Upper lobe of left lung (tissue), 4 donors: ENCODE measurements around the gene PCNX3.

Experiments
- CTCF ChIP-seq, 6 experiments: fragments of 450-650 bp in 4 of 6; fragments of 200-600 bp in 2 of 6; sonication (generic) in 2 of 6; IDR thresholded peaks; one replicate each; pipeline ENCODE4 v1.5.1; 2016 to 2019; ENCODE audit warnings: antibody characterized with exemption in 6 of 6
- EP300 ChIP-seq, 4 donors: sonication (generic); formaldehyde crosslinking; IDR thresholded peaks; one replicate each; pipeline ENCODE4 v1.5.1; 2017; ENCODE audit warnings: antibody characterized with exemption in 4 of 4, control low read depth in 2 of 4
- POLR2A ChIP-seq, 4 donors: fragments of 450-650 bp; IDR thresholded peaks; one replicate each; pipeline ENCODE4 v1.5.1; 2016 to 2017; ENCODE audit warnings: antibody characterized with exemption in 4 of 4, mild to moderate bottlenecking in 2 of 4
- POLR2AphosphoS5 ChIP-seq, 2 donors: sonication (generic); formaldehyde crosslinking; IDR thresholded peaks; one replicate each; pipeline ENCODE4 v1.5.1; 2017; ENCODE audit warnings: antibody characterized with exemption in 2 of 2

- TF ChIP-seq CTCF (IDR thresholded peaks at IDR 0.05), result no peak
- TF ChIP-seq EP300 (IDR thresholded peaks at IDR 0.05), result no peak
- TF ChIP-seq POLR2A (IDR thresholded peaks at IDR 0.05), result no peak
- no peak for TF ChIP-seq POLR2AphosphoS5 (IDR thresholded peaks at IDR 0.05)
These were observed 3.8 kb downstream of the PCNX3 start for GRCh38 chr11:65619281-65619928.
